Gastroesophageal sphincter (tissue), 4 donors: ENCODE data around the gene VPS35L. TPM values are rescaled to one million over a fixed set of nuclear protein-coding genes. Genes with fewer than 3 reads are reported as not detected.
"Not testable (repeated sequence)": the region's sequence is repeated elsewhere in the genome, so short reads cannot be mapped to it uniquely, and the experiment has no call there.

Experiments
- ATAC-seq: fragments of 150-250 bp; one replicate; pipeline ENCODE4 v1.9.1; 2016; ENCODE audit warnings: mild to moderate bottlenecking, moderate library complexity
- H3K27ac ChIP-seq, 4 donors: fragments of 200-600 bp; sonication (generic) in 3 of 4; 1 replicate in 3 of 4; 2 replicates in 1 of 4; pipeline ENCODE4 v1.5.1; 2016 to 2019
- H3K27me3 ChIP-seq: fragments of 200-600 bp; sonication (generic); one replicate; pipeline ENCODE4 v1.5.1; 2019
- H3K36me3 ChIP-seq, 2 donors: fragments of 200-600 bp; sonication (generic); one replicate each; pipeline ENCODE4 v1.5.1; 2019; ENCODE audit warnings: control low read depth in 1 of 2
- H3K4me1 ChIP-seq, 3 donors: fragments of 200-600 bp; sonication (generic); 1 replicate in 2 of 3; 2 replicates in 1 of 3; pipeline ENCODE4 v1.5.1; 2016 to 2019; ENCODE audit warnings: control low read depth in 2 of 3
- H3K4me3 ChIP-seq, 2 donors: fragments of 200-600 bp; sonication (generic); one replicate each; pipeline ENCODE4 v1.5.1; 2019; ENCODE audit warnings: mild to moderate bottlenecking in 1 of 2, moderate library complexity in 1 of 2
- H3K9me3 ChIP-seq, 3 donors: fragments of 200-600 bp; sonication (generic); one replicate each; pipeline ENCODE4 v1.5.1; 2017 to 2019; ENCODE audit warnings: control low read depth in 2 of 3
- CTCF ChIP-seq, 4 experiments: fragments of 200-600 bp in 2 of 4; fragments of 450-650 bp in 2 of 4; sonication (generic) in 1 of 4; IDR thresholded peaks; one replicate each; pipeline ENCODE4 v1.5.1; 2017 to 2019; ENCODE audit warnings: antibody characterized with exemption in 4 of 4, mild to moderate bottlenecking in 2 of 4, moderate library complexity in 2 of 4
- EP300 ChIP-seq: sonication (generic); formaldehyde crosslinking; IDR thresholded peaks from one replicate; pipeline ENCODE4 v1.6.1; 2017; ENCODE audit warnings: antibody characterized with exemption, mild to moderate bottlenecking
- POLR2A ChIP-seq, 2 donors: fragments of 450-650 bp; IDR thresholded peaks; one replicate each; pipeline ENCODE4 v1.6.1; 2017; ENCODE audit warnings: antibody characterized with exemption in 2 of 2, mild to moderate bottlenecking in 2 of 2, moderate library complexity in 1 of 2
- POLR2AphosphoS5 ChIP-seq: sonication (generic); formaldehyde crosslinking; IDR thresholded peaks from one replicate; pipeline ENCODE4 v1.6.1; 2017; ENCODE audit warnings: antibody characterized with exemption
- WGBS, 2 donors: methylation state at CpG; one replicate each; pipeline ENCODE4 v1.1.5; 2018; ENCODE audit warnings: low coverage in 1 of 2; 5-methylcytosine and 5-hydroxymethylcytosine counted together
- total RNA-seq, 4 donors: library from RNA; depleted of rRNA; stranded (reverse); fragments of >200 nt; gene quantifications; one replicate each; pipeline ENCODE4 v1.1.0, GENCODE V29; 2016

VPS35L gene
- total RNA-seq, 4 donors from 2014 or later: 39.0 to 59.6 (median 46.9) TPM

DNA sequence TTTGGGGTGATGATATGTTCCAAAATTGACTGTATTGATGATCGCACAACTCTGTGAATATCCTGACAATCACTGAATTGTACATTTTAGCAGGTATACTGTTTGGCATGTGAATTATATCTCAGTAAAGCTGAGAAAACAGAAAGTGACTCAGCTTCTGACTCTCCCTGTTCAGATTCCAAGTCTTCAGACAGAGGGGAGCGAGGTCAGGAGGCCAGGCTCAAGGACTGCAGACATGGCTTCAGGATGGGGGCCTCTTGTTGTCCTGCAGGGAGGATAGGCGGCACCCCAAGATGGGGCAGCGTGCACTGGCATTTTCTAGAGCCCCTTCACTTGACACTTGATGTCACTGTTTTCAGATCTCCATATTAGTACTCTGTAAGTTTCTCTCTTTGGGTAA, 116.9 kb downstream of the VPS35L start:
- Histone ChIP-seq H3K27me3 (no peaks in the 10 kb centered on the region), H3K9me3 (no peaks in the 10 kb centered on the region), H3K4me3 (no peak overlapping the region), H3K27ac (no peak overlapping the region), H3K4me1 (peaks cover 0 to 9% (median 3%) of the 10 kb centered on the region in 3 donors), H3K36me3 (peaks cover 0 to 87% of the 10 kb centered on the region in 2 donors)
- TF ChIP-seq CTCF (IDR thresholded peaks at IDR 0.05): no peak
- TF ChIP-seq POLR2AphosphoS5: no peak
- TF ChIP-seq POLR2A (IDR thresholded peaks at IDR 0.05): no peak
- no peak for TF ChIP-seq EP300
- WGBS, 2 donors: 92 to 93% methylated on average over 2 to 3 of the region's 4 CpGs
- ATAC-seq: no peak

- WGBS, 2 donors: 93 to 98% methylated on average over 4 to 5 of the region's 5 CpGs
- no peaks in the 10 kb centered on the region for H3K9me3 ChIP-seq
- H3K4me3 ChIP-seq: no peak overlapping the region
- no peaks in the 10 kb centered on the region for H3K27me3 ChIP-seq
- no peaks in the 10 kb centered on the region for H3K4me1 ChIP-seq
- TF ChIP-seq POLR2A (IDR thresholded peaks at IDR 0.05) (no peak), POLR2AphosphoS5 (no peak)
- no peak for ATAC-seq
- no peak overlapping the region for H3K27ac ChIP-seq
- H3K36me3 ChIP-seq: peaks cover 0 to 87% of the 10 kb centered on the region in 2 donors
Observed at GRCh38 chr16:19674485-19674884, 119.0 kb downstream of the VPS35L start.

GRCh38 chr16:19677402-19677801, 121.9 kb downstream of the VPS35L start:
- no peaks in the 10 kb centered on the region for H3K4me1 ChIP-seq
- H3K4me3 ChIP-seq: no peak overlapping the region
- WGBS, 2 donors: 74 to 86% methylated on average over 6 to 7 of the region's 7 CpGs
- H3K27me3 ChIP-seq: no peaks in the 10 kb centered on the region
- no peaks in the 10 kb centered on the region for H3K9me3 ChIP-seq
- ATAC-seq: no peak
- no peak overlapping the region for H3K27ac ChIP-seq
- H3K36me3 ChIP-seq: peaks cover 0 to 87% of the 10 kb centered on the region in 2 donors
- TF ChIP-seq POLR2A (IDR thresholded peaks at IDR 0.05) (no peak), EP300 (no peak), CTCF (IDR thresholded peaks at IDR 0.05) (no peak), POLR2AphosphoS5 (no peak)

GRCh38 chr16:19678804-19679203, 123.3 kb downstream of the VPS35L start:
- no peak overlapping the region for H3K27ac ChIP-seq
- WGBS, 2 donors: 37 to 82% methylated on average over 4 to 7 of the region's 7 CpGs
- TF ChIP-seq CTCF (IDR thresholded peaks at IDR 0.05): no peak
- no peak for TF ChIP-seq EP300
- H3K4me3 ChIP-seq: no peak overlapping the region
- H3K27me3 ChIP-seq: no peaks in the 10 kb centered on the region
- H3K4me1 ChIP-seq: no peaks in the 10 kb centered on the region
- no peaks in the 10 kb centered on the region for H3K9me3 ChIP-seq
- ATAC-seq: no peak
- peaks cover 0 to 87% of the 10 kb centered on the region in 2 donors for H3K36me3 ChIP-seq

DNA sequence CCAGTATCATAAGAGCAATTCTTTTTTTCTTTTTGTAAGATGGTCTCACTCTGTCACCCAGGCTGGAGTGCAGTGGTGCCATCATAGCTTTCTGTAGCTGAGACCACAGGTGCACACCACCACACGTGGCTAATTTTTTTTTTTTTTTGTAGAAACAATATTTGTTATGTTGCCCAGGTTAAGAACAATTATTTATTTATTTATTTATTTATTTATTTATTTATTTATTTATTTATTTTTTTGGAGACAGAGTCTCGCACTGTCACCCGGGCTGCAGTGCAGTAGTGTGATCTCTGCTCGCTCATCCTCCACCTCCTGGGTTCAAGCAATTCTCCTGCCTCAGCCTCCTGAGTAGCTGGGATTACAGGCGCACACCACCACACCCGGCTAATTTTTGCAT, 123.8 kb downstream of the VPS35L start:
- 62 to 98% methylated on average over 2 to 6 of the region's 6 CpGs for WGBS, 2 donors
- peaks cover 0 to 88% of the 10 kb centered on the region in 2 donors for H3K36me3 ChIP-seq
- not testable (repeated sequence) for H3K9me3 ChIP-seq, ATAC-seq, H3K27me3 ChIP-seq, H3K4me3 ChIP-seq, H3K27ac ChIP-seq, H3K4me1 ChIP-seq

DNA sequence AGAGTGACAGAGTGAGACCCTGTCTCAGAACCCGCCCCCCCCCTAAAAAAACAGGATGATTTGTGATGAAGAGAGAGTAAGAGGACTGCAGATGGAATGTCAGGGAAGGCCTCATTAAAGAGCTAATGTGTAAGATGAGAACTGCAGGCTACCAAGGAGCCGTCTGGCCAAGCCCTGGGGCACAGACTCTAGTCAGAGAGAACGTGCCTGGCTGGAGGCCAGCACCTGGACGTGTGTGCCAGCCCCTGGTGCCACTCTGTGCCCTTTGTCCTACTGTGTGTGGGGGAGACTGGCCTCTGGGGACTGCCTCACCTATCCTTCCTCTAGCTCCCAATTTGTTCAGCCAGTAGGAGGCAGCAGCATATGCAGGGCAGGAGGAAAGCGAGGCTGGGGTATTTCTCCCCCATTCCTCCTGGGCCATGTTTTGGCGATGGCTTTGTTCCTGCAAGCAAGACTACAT, 125.4 kb downstream of the VPS35L start:
- H3K4me1 ChIP-seq: no peaks in the 10 kb centered on the region
- TF ChIP-seq POLR2AphosphoS5: no peak
- TF ChIP-seq POLR2A (IDR thresholded peaks at IDR 0.05): no peak
- TF ChIP-seq EP300: no peak
- TF ChIP-seq CTCF (IDR thresholded peaks at IDR 0.05): no peak
- H3K27me3 ChIP-seq: no peaks in the 10 kb centered on the region
- 41 to 65% methylated on average over 4 to 6 of the region's 6 CpGs for WGBS, 2 donors
- H3K27ac ChIP-seq: no peak overlapping the region
- no peak for ATAC-seq
- H3K4me3 ChIP-seq: no peak overlapping the region
- H3K36me3 ChIP-seq: peaks cover 0 to 88% of the 10 kb centered on the region in 2 donors
- peaks cover 0 to 5% (median 0%) of the 10 kb centered on the region in 3 donors for H3K9me3 ChIP-seq
